Measurements from ENCODE around the gene ABCG4. TPM values are rescaled to one million over a fixed set of nuclear protein-coding genes. Genes with fewer than 3 reads are reported as not detected.
"Not testable (repeated sequence)": the region's sequence is repeated elsewhere in the genome, so short reads cannot be mapped to it uniquely, and the experiment has no call there.

ABCG4 gene
- total RNA-seq, 4 donors from 2014 or later: 0.33 to 1.4 (median 0.60) TPM

DNA sequence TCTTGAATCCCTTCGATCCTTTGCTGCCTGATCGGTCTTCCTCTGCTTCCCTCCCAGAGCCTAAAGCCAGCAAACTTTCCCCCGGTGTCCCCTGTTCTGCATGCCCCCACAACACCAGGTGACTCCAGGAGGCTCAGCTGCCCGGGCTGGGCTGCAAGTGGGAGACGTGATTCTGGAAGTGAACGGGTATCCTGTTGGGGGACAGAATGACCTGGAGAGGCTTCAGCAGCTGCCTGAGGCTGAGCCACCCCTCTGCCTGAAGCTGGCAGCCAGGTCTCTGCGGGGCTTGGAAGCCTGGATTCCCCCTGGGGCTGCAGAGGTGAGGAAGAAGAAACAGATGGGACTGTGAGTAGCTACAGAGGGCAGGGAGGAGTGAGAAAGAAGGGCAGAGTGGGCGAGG is 40.0 kb downstream of the ABCG4 start:
- intact Hi-C loops (cut with DNase I): no loop called here
- no peak overlapping the region for H3K27ac ChIP-seq (replicated peaks in 1 of 4)

DNA sequence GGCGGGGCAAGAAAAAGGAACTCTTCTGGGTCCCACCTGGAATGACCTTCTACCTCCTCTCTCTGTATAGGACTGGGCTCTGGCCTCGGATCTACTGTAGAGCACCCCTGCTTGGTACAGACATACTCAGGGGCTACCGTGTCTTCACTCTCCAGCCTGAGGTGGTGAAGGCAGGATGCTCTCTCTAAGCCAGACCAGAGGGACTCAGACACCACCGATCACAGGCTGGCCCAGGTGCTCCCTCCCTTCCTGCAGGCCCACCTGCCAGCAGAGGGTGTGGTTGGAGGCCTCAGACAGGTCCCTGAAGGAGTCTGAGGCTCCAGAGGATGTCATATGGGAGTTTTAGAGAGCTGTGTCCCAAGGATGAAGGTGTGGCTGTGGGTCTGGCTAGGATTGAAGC is 40.5 kb downstream of the ABCG4 start:
- no peak for TF ChIP-seq EP300 (IDR thresholded peaks at IDR 0.05)
- TF ChIP-seq POLR2A (IDR thresholded peaks at IDR 0.05; ENCODE audit: low read depth): no peak
- no peak for TF ChIP-seq POLR2AphosphoS5 (IDR thresholded peaks at IDR 0.05)
- TF ChIP-seq, protein P1, sequence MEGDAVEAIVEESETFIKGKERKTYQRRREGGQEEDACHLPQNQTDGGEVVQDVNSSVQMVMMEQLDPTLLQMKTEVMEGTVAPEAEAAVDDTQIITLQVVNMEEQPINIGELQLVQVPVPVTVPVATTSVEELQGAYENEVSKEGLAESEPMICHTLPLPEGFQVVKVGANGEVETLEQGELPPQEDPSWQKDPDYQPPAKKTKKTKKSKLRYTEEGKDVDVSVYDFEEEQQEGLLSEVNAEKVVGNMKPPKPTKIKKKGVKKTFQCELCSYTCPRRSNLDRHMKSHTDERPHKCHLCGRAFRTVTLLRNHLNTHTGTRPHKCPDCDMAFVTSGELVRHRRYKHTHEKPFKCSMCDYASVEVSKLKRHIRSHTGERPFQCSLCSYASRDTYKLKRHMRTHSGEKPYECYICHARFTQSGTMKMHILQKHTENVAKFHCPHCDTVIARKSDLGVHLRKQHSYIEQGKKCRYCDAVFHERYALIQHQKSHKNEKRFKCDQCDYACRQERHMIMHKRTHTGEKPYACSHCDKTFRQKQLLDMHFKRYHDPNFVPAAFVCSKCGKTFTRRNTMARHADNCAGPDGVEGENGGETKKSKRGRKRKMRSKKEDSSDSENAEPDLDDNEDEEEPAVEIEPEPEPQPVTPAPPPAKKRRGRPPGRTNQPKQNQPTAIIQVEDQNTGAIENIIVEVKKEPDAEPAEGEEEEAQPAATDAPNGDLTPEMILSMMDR (IDR thresholded peaks at IDR 0.05): no peak
- Histone ChIP-seq H3K4me3 (no peak overlapping the region), H3K27me3 (peaks cover 0 to 21% (median 0%) of the 10 kb centered on the region in 4 donors), H3K36me3 (no peaks in the 10 kb centered on the region), H3K27ac (replicated peaks in 1 of 4) (no peak overlapping the region), H3K9me3 (no peaks in the 10 kb centered on the region), H3K4me1 (no peaks in the 10 kb centered on the region)
- DNase-seq (ENCODE audit: extremely low spot score): no peak
- WGBS: 74% methylated on average over 3 of the region's 4 CpGs
- intact Hi-C loops (cut with DNase I): no loop called here

More for the DNA sequence above, 40.0 kb downstream of the ABCG4 start:
- Histone ChIP-seq H3K36me3 (peaks cover 0 to 3% (median 0%) of the 10 kb centered on the region in 4 donors), H3K4me1 (no peaks in the 10 kb centered on the region), H3K9me3 (no peaks in the 10 kb centered on the region), H3K27me3 (peaks cover 0 to 21% (median 0%) of the 10 kb centered on the region in 4 donors), H3K4me3 (no peak overlapping the region)
- DNase-seq (ENCODE audit: extremely low spot score): no peak
- TF ChIP-seq POLR2AphosphoS5 (IDR thresholded peaks at IDR 0.05): no peak
- TF ChIP-seq, protein P1 (IDR thresholded peaks at IDR 0.05): no peak
- no peak for TF ChIP-seq EP300 (IDR thresholded peaks at IDR 0.05)
- TF ChIP-seq POLR2A (IDR thresholded peaks at IDR 0.05; ENCODE audit: low read depth): no peak
- WGBS: 76% methylated on average over 8 of the region's 8 CpGs

DNA sequence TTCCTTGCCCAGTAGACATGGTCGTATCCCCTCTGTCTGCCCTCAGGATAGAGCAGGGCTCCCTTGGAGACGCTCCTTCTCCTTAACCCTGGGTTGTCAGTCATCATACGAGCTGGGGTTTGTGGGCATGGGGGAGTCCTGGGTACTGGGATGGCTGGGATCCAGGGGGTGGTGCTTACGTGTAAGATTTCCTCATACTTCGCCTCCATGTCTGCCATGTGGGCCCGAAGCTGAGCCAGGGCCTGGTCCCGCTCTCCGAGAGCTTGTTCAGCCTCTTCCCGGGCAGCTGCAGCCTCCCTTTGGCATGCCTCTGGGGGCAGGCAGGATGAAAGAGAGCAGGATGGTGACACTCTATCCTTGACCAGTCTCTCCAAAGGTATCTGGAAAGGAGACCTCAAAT is 41.7 kb downstream of the ABCG4 start:
- no peaks in the 10 kb centered on the region for H3K4me1 ChIP-seq
- H3K27ac ChIP-seq (replicated peaks in 1 of 4): no peak overlapping the region
- no peaks in the 10 kb centered on the region for H3K9me3 ChIP-seq
- H3K27me3 ChIP-seq: peaks cover 0 to 21% (median 0%) of the 10 kb centered on the region in 4 donors
- H3K36me3 ChIP-seq: no peaks in the 10 kb centered on the region
- intact Hi-C loops (cut with DNase I): no loop called here
- WGBS: 89% methylated on average over 9 of the region's 9 CpGs
- no peak overlapping the region for H3K4me3 ChIP-seq
- TF ChIP-seq, protein P1 (IDR thresholded peaks at IDR 0.05): no peak
- no peak for TF ChIP-seq EP300 (IDR thresholded peaks at IDR 0.05)
- TF ChIP-seq POLR2A (IDR thresholded peaks at IDR 0.05; ENCODE audit: low read depth): no peak
- no peak for TF ChIP-seq POLR2AphosphoS5 (IDR thresholded peaks at IDR 0.05)
- DNase-seq (ENCODE audit: extremely low spot score): no peak

DNA sequence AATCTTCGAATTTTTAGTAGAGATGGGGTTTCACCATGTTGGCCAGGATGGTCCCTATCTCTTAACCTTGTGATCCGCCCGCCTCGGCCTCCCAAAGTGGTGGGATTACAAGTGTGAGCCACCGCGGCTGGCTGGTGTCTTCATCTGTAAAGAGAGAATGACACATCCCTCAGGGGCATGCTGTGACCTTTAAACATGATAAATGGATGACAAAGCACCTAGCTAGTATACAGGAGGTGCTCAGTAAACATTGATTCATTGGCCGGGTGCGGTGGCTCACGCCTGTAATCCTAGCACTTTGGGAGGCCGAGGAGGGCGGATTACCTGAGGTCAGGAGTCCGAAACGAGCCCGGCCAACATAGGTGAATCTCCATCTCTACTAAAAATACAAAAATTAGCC is 42.4 kb downstream of the ABCG4 start:
- H3K4me1 ChIP-seq; H3K9me3 ChIP-seq; H3K4me3 ChIP-seq; intact Hi-C loops (cut with DNase I); H3K36me3 ChIP-seq; H3K27ac ChIP-seq (replicated peaks in 1 of 4); DNase-seq (ENCODE audit: extremely low spot score): not testable (repeated sequence)
- peaks cover 0 to 19% (median 0%) of the 10 kb centered on the region in 4 donors for H3K27me3 ChIP-seq
- 94% methylated on average over 14 of the region's 14 CpGs for WGBS

DNA sequence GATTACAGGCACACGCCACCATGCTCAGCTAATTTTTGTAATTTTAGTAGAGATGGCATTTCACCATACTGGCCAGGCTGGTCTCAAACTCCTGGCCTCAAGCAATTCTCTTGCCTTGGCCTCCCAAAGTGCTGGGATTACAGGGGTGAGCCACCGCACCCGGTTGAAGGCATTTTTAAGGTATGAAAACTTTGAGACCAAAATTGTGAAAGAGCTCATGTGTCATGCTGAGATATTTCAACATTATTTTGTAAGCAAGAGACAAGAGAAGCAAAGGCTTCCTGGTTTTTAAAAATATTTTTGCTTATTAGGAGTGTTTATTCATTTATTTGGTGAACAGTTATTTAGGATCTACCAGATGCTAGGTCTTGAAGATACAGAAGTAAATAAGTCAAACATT is 43.3 kb downstream of the ABCG4 start:
- Histone ChIP-seq H3K27me3 (peaks cover 0 to 12% (median 0%) of the 10 kb centered on the region in 4 donors), H3K36me3 (no peaks in the 10 kb centered on the region), H3K4me3 (no peak overlapping the region), H3K27ac (replicated peaks in 1 of 4) (no peak overlapping the region), H3K9me3 (no peaks in the 10 kb centered on the region), H3K4me1 (no peaks in the 10 kb centered on the region)
- no peak for DNase-seq (ENCODE audit: extremely low spot score)
- intact Hi-C loops (cut with DNase I): no loop called here
- TF ChIP-seq POLR2A (IDR thresholded peaks at IDR 0.05; ENCODE audit: low read depth) (no peak), EP300 (IDR thresholded peaks at IDR 0.05) (no peak), POLR2AphosphoS5 (IDR thresholded peaks at IDR 0.05) (no peak)
- TF ChIP-seq, protein P1 (IDR thresholded peaks at IDR 0.05): no peak
- 90% methylated on average over 3 of the region's 3 CpGs for WGBS
